Activated CD8-positive, alpha-beta T cell treated with anti-CD3 and anti-CD28 coated beads for 36 hours (primary cell): Measurements from ENCODE around the gene VWA3B. TPM values are rescaled to one million over a fixed set of nuclear protein-coding genes. Genes with fewer than 3 reads are reported as not detected.

Source experiments
- ATAC-seq: fragments of 200-7000 bp; cut with Tn5 transposase; one replicate; pipeline ENCODE4 v1.10.0; 2021; ENCODE audit warnings: mild to moderate bottlenecking, moderate library complexity
- CTCF ChIA-PET: fragments of 350-600 bp; sonication (Branson Sonifier 250); formaldehyde crosslinking; loops from one replicate; lab custom pipeline; 2021; ENCODE audit warnings: antibody characterized with exemption; lab: Charles Lee
- POLR2A ChIA-PET: fragments of 350-600 bp; sonication (Branson Sonifier 250); formaldehyde crosslinking; loops from one replicate; lab custom pipeline; 2021; ENCODE audit warnings: antibody characterized with exemption; lab: Charles Lee
- DNase-seq: peaks from one replicate; pipeline ENCODE4 v3.0.0-alpha.2; 2020
- H3K27ac Mint-ChIP-seq: one replicate; pipeline ENCODE4 v1.8.0; 2021; ENCODE audit warnings: mild to moderate bottlenecking, mixed read lengths
- H3K27me3 Mint-ChIP-seq: one replicate; pipeline ENCODE4 v1.8.0; 2021; ENCODE audit warnings: mixed read lengths
- H3K36me3 Mint-ChIP-seq: one replicate; pipeline ENCODE4 v1.8.0; 2021; ENCODE audit warnings: low read depth, mixed read lengths
- H3K4me1 Mint-ChIP-seq: one replicate; pipeline ENCODE4 v1.8.0; 2021; ENCODE audit warnings: low read depth, mixed read lengths
- H3K4me3 Mint-ChIP-seq: one replicate; pipeline ENCODE4 v1.8.0; 2021; ENCODE audit warnings: mild to moderate bottlenecking, moderate library complexity, mixed read lengths
- H3K9me3 Mint-ChIP-seq: one replicate; pipeline ENCODE4 v1.8.0; 2021; ENCODE audit warnings: mixed read lengths
- CTCF ChIP-seq: fragments of 200-600 bp; IDR thresholded peaks from one replicate; pipeline ENCODE4 v1.8.0; 2022; ENCODE audit warnings: antibody characterized with exemption, mild to moderate bottlenecking
- intact Hi-C: fragments of 100-400 bp; cut with micrococcal nuclease; formaldehyde crosslinking; loops from one replicate; pipeline ENCODE4 v1.10.0; 2022
- total RNA-seq, 2 experiments: library from RNA; stranded (reverse); gene quantifications; one replicate each; pipeline ENCODE4 v1.2.3, GENCODE V29; 2021

VWA3B gene
- total RNA-seq, 2 experiments from 2014 or later, result not detected

GRCh38 chr2:98347298-98348065 lies 260.5 kb downstream of the VWA3B start:
- no peak overlapping the region for H3K27ac Mint-ChIP-seq
- no peak for TF ChIP-seq CTCF
- H3K27me3 Mint-ChIP-seq, result peaks cover 59% of the 10 kb centered on the region
- peaks cover 4% of the 10 kb centered on the region for H3K36me3 Mint-ChIP-seq
- ChIA-PET POLR2A (no interaction called here), CTCF (interaction anchor here (1.9 kb wide), 1 partner anchor 37 kb away, joined by 5 read pairs; no protein-coding TSS in a partner anchor)
- ATAC-seq (no peak), DNase-seq (peak; percentile 3)
- intact Hi-C loops, result no loop called here
- H3K4me3 Mint-ChIP-seq, result no peak overlapping the region
- H3K4me1 Mint-ChIP-seq, result peaks cover 6% of the 10 kb centered on the region
- no peaks in the 10 kb centered on the region for H3K9me3 Mint-ChIP-seq

- no peak overlapping the region for H3K4me3 Mint-ChIP-seq
- intact Hi-C loops, result no loop called here
- H3K36me3 Mint-ChIP-seq, result peaks cover 4% of the 10 kb centered on the region
- ChIA-PET POLR2A (no interaction called here), CTCF (interaction anchor here (1.9 kb wide), 1 partner anchor 36 kb away, joined by 5 read pairs; no protein-coding TSS in a partner anchor)
- H3K9me3 Mint-ChIP-seq, result no peaks in the 10 kb centered on the region
- DNase-seq (peak; percentile 4), ATAC-seq (no peak)
- TF ChIP-seq CTCF, result no peak
- no peak overlapping the region for H3K27ac Mint-ChIP-seq
- peaks cover 60% of the 10 kb centered on the region for H3K27me3 Mint-ChIP-seq
- H3K4me1 Mint-ChIP-seq, result peaks cover 6% of the 10 kb centered on the region
Observed at GRCh38 chr2:98348066-98348561, 261.1 kb downstream of the VWA3B start.

GRCh38 chr2:98350411-98350810 lies 263.4 kb downstream of the VWA3B start:
- Mint-ChIP-seq H3K4me1 (peaks cover 6% of the 10 kb centered on the region), H3K27ac (no peak overlapping the region), H3K27me3 (peaks cover 51% of the 10 kb centered on the region), H3K4me3 (no peak overlapping the region), H3K36me3 (peaks cover 4% of the 10 kb centered on the region), H3K9me3 (no peaks in the 10 kb centered on the region)
- ATAC-seq, result no peak
- POLR2A ChIA-PET, result no interaction called here
- intact Hi-C loops, result no loop called here
- CTCF ChIA-PET, result interaction anchor here (1.0 kb wide), 1 partner anchor 232 kb away, joined by 3 read pairs; no protein-coding TSS in a partner anchor
- no peak for DNase-seq
- TF ChIP-seq CTCF, result no peak

- peaks cover 22% of the 10 kb centered on the region for H3K27me3 Mint-ChIP-seq
- no peaks in the 10 kb centered on the region for H3K9me3 Mint-ChIP-seq
- POLR2A ChIA-PET, result no interaction called here
- H3K4me1 Mint-ChIP-seq, result no peaks in the 10 kb centered on the region
- CTCF ChIA-PET, result interaction anchor here (1.3 kb wide), 1 partner anchor 86 kb away, joined by 3 read pairs; no protein-coding TSS in a partner anchor
- intact Hi-C loops, result no loop called here
- DNase-seq, result no peak
- no peak overlapping the region for H3K27ac Mint-ChIP-seq
- H3K4me3 Mint-ChIP-seq, result no peak overlapping the region
- TF ChIP-seq CTCF, result no peak
- no peak for ATAC-seq
- H3K36me3 Mint-ChIP-seq, result no peaks in the 10 kb centered on the region
Observed at GRCh38 chr2:98355881-98356280, 268.9 kb downstream of the VWA3B start.

GRCh38 chr2:98356729-98357128 lies 269.8 kb downstream of the VWA3B start:
- Mint-ChIP-seq H3K27me3 (peaks cover 17% of the 10 kb centered on the region), H3K36me3 (no peaks in the 10 kb centered on the region), H3K27ac (no peak overlapping the region), H3K4me1 (no peaks in the 10 kb centered on the region), H3K9me3 (no peaks in the 10 kb centered on the region), H3K4me3 (no peak overlapping the region)
- DNase-seq, result no peak
- ATAC-seq, result no peak
- CTCF ChIA-PET, result no interaction called here
- intact Hi-C loops, result no loop called here
- TF ChIP-seq CTCF, result no peak
- POLR2A ChIA-PET, result no interaction called here
